D721Med (cell line): ENCODE results near the gene ARHGAP6.

ENCODE experiments used
- DNase-seq: peaks from one replicate; pipeline ENCODE4 v3.0.0; 2011; ENCODE audit warnings: low spot score; ENCODE audit not compliant: insufficient read length
- FAIRE-seq: peaks from 2 replicates; lab custom pipeline; 2011; peaks lifted over from hg19 to GRCh38; lab: Jason Lieb, UNC
- CTCF ChIP-seq: IDR thresholded peaks from 2 replicates; pipeline ENCODE4 v1.5.1; 2012; ENCODE audit warnings: mild to moderate bottlenecking, control low read depth; ENCODE audit not compliant: insufficient read depth; ENCODE audit errors: missing control alignments

ARHGAP6 gene

GRCh38 chrX:11273544-11273943 is 392.2 kb downstream of the ARHGAP6 start:
- DNase-seq = no peak
- TF ChIP-seq CTCF = no peak
- no peak for FAIRE-seq

GRCh38 chrX:11272863-11273262 is 392.9 kb downstream of the ARHGAP6 start:
- no peak for TF ChIP-seq CTCF
- FAIRE-seq = no peak
- no peak for DNase-seq

GRCh38 chrX:11272290-11272689 is 393.4 kb downstream of the ARHGAP6 start:
- no peak for DNase-seq
- TF ChIP-seq CTCF = no peak
- no peak for FAIRE-seq

GRCh38 chrX:11269996-11270395 is 395.7 kb downstream of the ARHGAP6 start:
- FAIRE-seq = no peak
- no peak for TF ChIP-seq CTCF
- no peak for DNase-seq

- FAIRE-seq = no peak
- TF ChIP-seq CTCF = no peak
- DNase-seq = no peak
Observed at GRCh38 chrX:11269006-11269405, 396.7 kb downstream of the ARHGAP6 start.

- FAIRE-seq = no peak
- DNase-seq = no peak
- TF ChIP-seq CTCF = no peak
Observed at GRCh38 chrX:11267425-11267824, 398.3 kb downstream of the ARHGAP6 start.

GRCh38 chrX:11266573-11267003 is 399.1 kb downstream of the ARHGAP6 start:
- DNase-seq = no peak
- no peak for TF ChIP-seq CTCF
- no peak for FAIRE-seq
